ENCODE measurements around the gene CLPTM1L.

CLPTM1L gene

GRCh38 chr5:1344975-1345838 lies at the start of gene CLPTM1L:
CLPTM1L (minus strand) TSS chr5:1345099; CDS start chr5:1344841, 258 bp downstream.
- no peak for TF ChIP-seq CTCF (conservative IDR thresholded peaks at IDR 0.05)
- peak within 1 kb of the TSS; percentile 79 for H3K27ac ChIP-seq

- no peak overlapping the region for H3K27ac ChIP-seq
- TF ChIP-seq CTCF (conservative IDR thresholded peaks at IDR 0.05): no peak
Measured at GRCh38 chr5:1393571-1394501, 48.9 kb upstream of the CLPTM1L start.

GRCh38 chr5:1392801-1393565 lies 48.1 kb upstream of the CLPTM1L start:
- no peak overlapping the region for H3K27ac ChIP-seq
- no peak for TF ChIP-seq CTCF (conservative IDR thresholded peaks at IDR 0.05)

- no peak overlapping the region for H3K27ac ChIP-seq
- TF ChIP-seq CTCF (conservative IDR thresholded peaks at IDR 0.05): no peak
Measured at GRCh38 chr5:1392261-1392660, 47.4 kb upstream of the CLPTM1L start.

GRCh38 chr5:1391691-1392090 lies 46.8 kb upstream of the CLPTM1L start:
- no peak for TF ChIP-seq CTCF (conservative IDR thresholded peaks at IDR 0.05)
- no peak overlapping the region for H3K27ac ChIP-seq

- no peak overlapping the region for H3K27ac ChIP-seq
- no peak for TF ChIP-seq CTCF (conservative IDR thresholded peaks at IDR 0.05)
Measured at GRCh38 chr5:1390861-1391600, 46.1 kb upstream of the CLPTM1L start.

All from VCaP (cell line).